ENCODE measurements around the gene NEK6. TPM values are rescaled to one million over a fixed set of nuclear protein-coding genes. Genes with fewer than 3 reads are reported as not detected.

NEK6 gene
- total and polyA plus RNA-seq, 4 experiments from 2014 or later: 3.8 to 11.7 (median 8.5) TPM

Other genes starting within 250 kb of the NEK6 start
- not detected for gene LHX2, start 246.2 kb upstream of the NEK6 start, total RNA-seq
- not detected for gene LHX2, start 246.2 kb upstream of the NEK6 start, polyA plus RNA-seq
- gene PSMB7, start 157.5 kb downstream of the NEK6 start, total RNA-seq: 10 to 100 TPM; 56.9 to 58.6 TPM
- gene PSMB7, start 157.5 kb downstream of the NEK6 start, polyA plus RNA-seq: 100 to 1,000 TPM; 168 to 226 TPM
- not detected for gene ADGRD2, start 192.5 kb downstream of the NEK6 start, total RNA-seq
- gene ADGRD2, start 192.5 kb downstream of the NEK6 start, polyA plus RNA-seq: not detected
- gene NR5A1, start 249.4 kb downstream of the NEK6 start, total RNA-seq: not detected
- gene NR5A1, start 249.4 kb downstream of the NEK6 start, polyA plus RNA-seq: not detected

Data from CD4-positive, alpha-beta memory T cell (primary cell).